T-helper 17 cell (primary cell): Measurements from ENCODE around the gene EDN3. TPM values are rescaled to one million over a fixed set of nuclear protein-coding genes. Genes with fewer than 3 reads are reported as not detected.
"Not testable (repeated sequence)": the region's sequence is repeated elsewhere in the genome, so short reads cannot be mapped to it uniquely, and the experiment has no call there.

Experiments used
- ATAC-seq: fragments of 150-1000 bp; cut with Tn5 transposase; 2 replicates; pipeline ENCODE4 v1.10.0; 2021; ENCODE audit warnings: mild to moderate bottlenecking, moderate library complexity
- DNase-seq, 3 donors: peaks; one replicate each; pipeline versions ENCODE4 v3.0.0 to v3.0.0-alpha.2; 2020 to 2021
- H3K9me3 ChIP-seq: one replicate; pipeline ENCODE4 v1.7.0; 2013; ENCODE audit warnings: low read length, mild to moderate bottlenecking; ENCODE audit not compliant: control insufficient read depth, poor library complexity, severe bottlenecking
- H3K27ac Mint-ChIP-seq: one replicate; pipeline ENCODE4 v1.8.0; 2022; ENCODE audit warnings: mild to moderate bottlenecking, moderate library complexity, mixed read lengths
- H3K27me3 Mint-ChIP-seq: one replicate; pipeline ENCODE4 v1.8.0; 2022; ENCODE audit warnings: mixed read lengths
- H3K36me3 Mint-ChIP-seq: one replicate; pipeline ENCODE4 v1.8.0; 2022; ENCODE audit warnings: low read depth, mixed read lengths
- H3K4me1 Mint-ChIP-seq: one replicate; pipeline ENCODE4 v1.8.0; 2022; ENCODE audit warnings: mild to moderate bottlenecking, mixed read lengths
- H3K4me3 Mint-ChIP-seq: one replicate; pipeline ENCODE4 v1.8.0; 2022; ENCODE audit warnings: mild to moderate bottlenecking, moderate library complexity, mixed read lengths
- total RNA-seq, 4 donors: library from RNA in 2 of 4; stranded (reverse) in 2 of 4; gene quantifications; one replicate each; pipeline ENCODE4 v1.2.3 and lab custom pipeline; 2022 to 2026

The EDN3 gene
- total RNA-seq, 2 donors from 2014 or later: 0.92 to 1.0 TPM

GRCh38 chr20:59351157-59352040, 51.0 kb downstream of the EDN3 start:
- Mint-ChIP-seq H3K27me3 (no peaks in the 10 kb centered on the region), H3K4me3 (no peak overlapping the region), H3K36me3 (no peaks in the 10 kb centered on the region), H3K27ac (peak overlapping the region; percentile 46), H3K4me1 (peaks cover 3% of the 10 kb centered on the region)
- no peaks in the 10 kb centered on the region for H3K9me3 ChIP-seq
- DNase-seq (no peak), ATAC-seq (no peak)

- no peak for DNase-seq
- no peak overlapping the region for H3K27ac Mint-ChIP-seq
- no peaks in the 10 kb centered on the region for H3K9me3 ChIP-seq
- ATAC-seq: no peak
- no peaks in the 10 kb centered on the region for H3K36me3 Mint-ChIP-seq
- H3K4me3 Mint-ChIP-seq: no peak overlapping the region
- no peaks in the 10 kb centered on the region for H3K27me3 Mint-ChIP-seq
- peaks cover 4% of the 10 kb centered on the region for H3K4me1 Mint-ChIP-seq
Observed at GRCh38 chr20:59352541-59352940, 52.1 kb downstream of the EDN3 start.

- no peaks in the 10 kb centered on the region for H3K27me3 Mint-ChIP-seq
- H3K4me1 Mint-ChIP-seq: peaks cover 4% of the 10 kb centered on the region
- no peak overlapping the region for H3K27ac Mint-ChIP-seq
- no peaks in the 10 kb centered on the region for H3K9me3 ChIP-seq
- ATAC-seq (no peak), DNase-seq (no peak)
- H3K4me3 Mint-ChIP-seq: no peak overlapping the region
- H3K36me3 Mint-ChIP-seq: no peaks in the 10 kb centered on the region
Observed at GRCh38 chr20:59352990-59353389, 52.6 kb downstream of the EDN3 start.

GRCh38 chr20:59354460-59354859, 54.0 kb downstream of the EDN3 start:
- ATAC-seq (no peak), DNase-seq (no peak)
- no peaks in the 10 kb centered on the region for H3K9me3 ChIP-seq
- no peaks in the 10 kb centered on the region for H3K27me3 Mint-ChIP-seq
- no peaks in the 10 kb centered on the region for H3K36me3 Mint-ChIP-seq
- H3K27ac Mint-ChIP-seq: peak overlapping the region; percentile 60
- peaks cover 4% of the 10 kb centered on the region for H3K4me1 Mint-ChIP-seq
- H3K4me3 Mint-ChIP-seq: no peak overlapping the region

- ATAC-seq (no peak), DNase-seq (no peak)
- H3K9me3 ChIP-seq: no peaks in the 10 kb centered on the region
- H3K4me1 Mint-ChIP-seq: peaks cover 4% of the 10 kb centered on the region
- no peaks in the 10 kb centered on the region for H3K27me3 Mint-ChIP-seq
- no peaks in the 10 kb centered on the region for H3K36me3 Mint-ChIP-seq
- H3K4me3 Mint-ChIP-seq: no peak overlapping the region
- peak overlapping the region; percentile 60 for H3K27ac Mint-ChIP-seq
Observed at GRCh38 chr20:59355242-59355641, 54.8 kb downstream of the EDN3 start.

- ATAC-seq (no peak), DNase-seq (no peak)
- H3K9me3 ChIP-seq: no peaks in the 10 kb centered on the region
- Mint-ChIP-seq H3K4me3 (no peak overlapping the region), H3K27me3 (peaks cover 4% of the 10 kb centered on the region), H3K4me1 (peaks cover 4% of the 10 kb centered on the region), H3K27ac (no peak overlapping the region), H3K36me3 (no peaks in the 10 kb centered on the region)
Observed at GRCh38 chr20:59356662-59357165, 56.3 kb downstream of the EDN3 start.

GRCh38 chr20:59358793-59359192, 58.4 kb downstream of the EDN3 start:
- ATAC-seq, H3K4me3 Mint-ChIP-seq, H3K27ac Mint-ChIP-seq: not testable (repeated sequence)

GRCh38 chr20:59359906-59360725, 59.7 kb downstream of the EDN3 start:
- H3K4me1 Mint-ChIP-seq: peaks cover 2% of the 10 kb centered on the region
- H3K4me3 Mint-ChIP-seq: no peak overlapping the region
- peaks cover 2% of the 10 kb centered on the region for H3K36me3 Mint-ChIP-seq

More at GRCh38 chr20:59358793-59359192, 58.4 kb downstream of the EDN3 start:
- H3K27me3 Mint-ChIP-seq: peaks cover 22% of the 10 kb centered on the region
- H3K36me3 Mint-ChIP-seq, H3K4me1 Mint-ChIP-seq, DNase-seq, H3K9me3 ChIP-seq: not testable (repeated sequence)

GRCh38 chr20:59360934-59361333, 60.5 kb downstream of the EDN3 start:
- Mint-ChIP-seq H3K4me3 (no peak overlapping the region), H3K36me3 (peaks cover 2% of the 10 kb centered on the region), H3K27ac (no peak overlapping the region), H3K4me1 (peaks cover 2% of the 10 kb centered on the region), H3K27me3 (peaks cover 27% of the 10 kb centered on the region)
- DNase-seq (no peak), ATAC-seq (no peak)
- no peaks in the 10 kb centered on the region for H3K9me3 ChIP-seq

More at GRCh38 chr20:59359906-59360725, 59.7 kb downstream of the EDN3 start:
- Mint-ChIP-seq H3K27ac (no peak overlapping the region), H3K27me3 (peaks cover 27% of the 10 kb centered on the region)
- DNase-seq (no peak), ATAC-seq (no peak)
- H3K9me3 ChIP-seq: no peaks in the 10 kb centered on the region

- no peaks in the 10 kb centered on the region for H3K9me3 ChIP-seq
- Mint-ChIP-seq H3K27ac (no peak overlapping the region), H3K4me3 (no peak overlapping the region), H3K36me3 (peaks cover 2% of the 10 kb centered on the region), H3K4me1 (peaks cover 2% of the 10 kb centered on the region), H3K27me3 (peaks cover 27% of the 10 kb centered on the region)
- ATAC-seq: no peak
- no peak for DNase-seq
Observed at GRCh38 chr20:59361411-59361810, 61.0 kb downstream of the EDN3 start.

GRCh38 chr20:59363101-59363500, 62.7 kb downstream of the EDN3 start:
- no peaks in the 10 kb centered on the region for H3K4me1 Mint-ChIP-seq
- no peaks in the 10 kb centered on the region for H3K9me3 ChIP-seq
- no peak overlapping the region for H3K27ac Mint-ChIP-seq
- H3K4me3 Mint-ChIP-seq: no peak overlapping the region
- ATAC-seq (no peak), DNase-seq (no peak)
- peaks cover 2% of the 10 kb centered on the region for H3K36me3 Mint-ChIP-seq
- peaks cover 27% of the 10 kb centered on the region for H3K27me3 Mint-ChIP-seq

GRCh38 chr20:59364611-59365010, 64.2 kb downstream of the EDN3 start:
- ATAC-seq (no peak), DNase-seq (no peak)
- peaks cover 2% of the 10 kb centered on the region for H3K36me3 Mint-ChIP-seq
- H3K9me3 ChIP-seq: no peaks in the 10 kb centered on the region
- H3K27me3 Mint-ChIP-seq: peaks cover 30% of the 10 kb centered on the region
- H3K27ac Mint-ChIP-seq: no peak overlapping the region
- H3K4me3 Mint-ChIP-seq: no peak overlapping the region
- H3K4me1 Mint-ChIP-seq: no peaks in the 10 kb centered on the region

GRCh38 chr20:59365611-59366285, 65.3 kb downstream of the EDN3 start:
- no peak for DNase-seq

More at GRCh38 chr20:59365611-59366285, 65.3 kb downstream of the EDN3 start:
- no peaks in the 10 kb centered on the region for H3K4me1 Mint-ChIP-seq
- H3K36me3 Mint-ChIP-seq: peaks cover 4% of the 10 kb centered on the region
- ATAC-seq: no peak
- no peak overlapping the region for H3K4me3 Mint-ChIP-seq
- no peak overlapping the region for H3K27ac Mint-ChIP-seq
- H3K27me3 Mint-ChIP-seq: peaks cover 41% of the 10 kb centered on the region
- no peaks in the 10 kb centered on the region for H3K9me3 ChIP-seq
